ENCODE results near the gene AGO1. TPM values are rescaled to one million over a fixed set of nuclear protein-coding genes. Genes with fewer than 3 reads are reported as not detected.

AGO1 gene
- total RNA-seq, 2 donors from 2014 or later: 5.6 to 13.2 TPM

DNA sequence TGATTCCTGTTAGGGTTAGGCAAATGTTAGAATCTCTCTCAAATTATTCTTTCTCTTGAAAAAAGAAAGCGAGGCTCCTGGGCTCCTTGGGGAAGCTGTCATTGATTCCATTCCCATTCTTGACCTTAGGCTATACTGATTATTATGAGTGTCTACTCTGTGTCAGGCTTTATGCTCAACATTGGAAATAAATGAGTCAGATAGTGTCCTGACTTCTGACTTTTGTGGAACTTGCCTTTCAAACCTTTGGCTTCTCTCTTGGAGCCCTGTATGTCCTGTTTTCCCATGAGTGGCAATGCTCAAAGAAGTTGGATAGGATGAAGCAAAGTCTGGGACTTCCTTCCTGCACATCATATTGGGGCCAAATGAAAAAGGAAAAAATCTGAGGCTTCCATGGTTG lies 11.6 kb downstream of the AGO1 start:
- Histone ChIP-seq H3K4me3 (no peak overlapping the region), H3K36me3 (replicated peaks in 1 of 2; ENCODE audit: insufficient read depth in 1 of 2, low read depth in 2 of 2) (peaks cover 0 to 21% of the 10 kb centered on the region in 2 donors), H3K27ac (no peak overlapping the region), H3K27me3 (no peaks in the 10 kb centered on the region), H3K4me1 (no peaks in the 10 kb centered on the region), H3K9me3 (no peaks in the 10 kb centered on the region)
- DNase-seq (no peak), ATAC-seq (no peak)
- 93 to 100% methylated on average over 1 of the region's 1 CpG for WGBS, 2 donors
- TF ChIP-seq POLR2A (IDR thresholded peaks at IDR 0.05): no peak
- TF ChIP-seq, protein P1, sequence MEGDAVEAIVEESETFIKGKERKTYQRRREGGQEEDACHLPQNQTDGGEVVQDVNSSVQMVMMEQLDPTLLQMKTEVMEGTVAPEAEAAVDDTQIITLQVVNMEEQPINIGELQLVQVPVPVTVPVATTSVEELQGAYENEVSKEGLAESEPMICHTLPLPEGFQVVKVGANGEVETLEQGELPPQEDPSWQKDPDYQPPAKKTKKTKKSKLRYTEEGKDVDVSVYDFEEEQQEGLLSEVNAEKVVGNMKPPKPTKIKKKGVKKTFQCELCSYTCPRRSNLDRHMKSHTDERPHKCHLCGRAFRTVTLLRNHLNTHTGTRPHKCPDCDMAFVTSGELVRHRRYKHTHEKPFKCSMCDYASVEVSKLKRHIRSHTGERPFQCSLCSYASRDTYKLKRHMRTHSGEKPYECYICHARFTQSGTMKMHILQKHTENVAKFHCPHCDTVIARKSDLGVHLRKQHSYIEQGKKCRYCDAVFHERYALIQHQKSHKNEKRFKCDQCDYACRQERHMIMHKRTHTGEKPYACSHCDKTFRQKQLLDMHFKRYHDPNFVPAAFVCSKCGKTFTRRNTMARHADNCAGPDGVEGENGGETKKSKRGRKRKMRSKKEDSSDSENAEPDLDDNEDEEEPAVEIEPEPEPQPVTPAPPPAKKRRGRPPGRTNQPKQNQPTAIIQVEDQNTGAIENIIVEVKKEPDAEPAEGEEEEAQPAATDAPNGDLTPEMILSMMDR (IDR thresholded peaks at IDR 0.05): no peak
- intact Hi-C loops (cut with DNase I): no loop called here

DNA sequence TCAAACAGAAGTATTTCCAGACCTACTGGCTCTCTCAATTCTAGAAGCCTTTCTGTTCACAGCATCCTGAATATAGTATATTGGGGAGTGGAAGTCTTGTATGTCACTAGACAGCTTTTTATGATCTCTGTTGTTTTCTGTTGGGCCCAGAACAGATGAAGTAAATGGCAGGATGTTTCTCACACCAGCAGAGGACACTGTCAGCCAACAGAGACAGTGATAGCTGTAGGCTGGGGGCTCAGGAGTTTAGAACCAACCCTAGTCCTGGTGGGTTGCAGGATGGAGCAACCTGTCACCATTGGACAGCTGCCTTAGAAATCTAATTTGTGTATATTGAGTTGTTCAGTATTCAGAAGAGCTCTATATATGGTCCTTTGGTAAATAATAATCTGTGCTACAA lies 16.9 kb downstream of the AGO1 start:
- Histone ChIP-seq H3K4me3 (no peak overlapping the region), H3K9me3 (no peaks in the 10 kb centered on the region), H3K27ac (no peak overlapping the region), H3K27me3 (no peaks in the 10 kb centered on the region), H3K4me1 (no peaks in the 10 kb centered on the region), H3K36me3 (replicated peaks in 1 of 2; ENCODE audit: insufficient read depth in 1 of 2, low read depth in 2 of 2) (peaks cover 0 to 19% of the 10 kb centered on the region in 2 donors)
- TF ChIP-seq, protein P1 (IDR thresholded peaks at IDR 0.05): no peak
- no peak for TF ChIP-seq POLR2A (IDR thresholded peaks at IDR 0.05)
- intact Hi-C loops (cut with DNase I): no loop called here
- DNase-seq (no peak), ATAC-seq (no peak)

DNA sequence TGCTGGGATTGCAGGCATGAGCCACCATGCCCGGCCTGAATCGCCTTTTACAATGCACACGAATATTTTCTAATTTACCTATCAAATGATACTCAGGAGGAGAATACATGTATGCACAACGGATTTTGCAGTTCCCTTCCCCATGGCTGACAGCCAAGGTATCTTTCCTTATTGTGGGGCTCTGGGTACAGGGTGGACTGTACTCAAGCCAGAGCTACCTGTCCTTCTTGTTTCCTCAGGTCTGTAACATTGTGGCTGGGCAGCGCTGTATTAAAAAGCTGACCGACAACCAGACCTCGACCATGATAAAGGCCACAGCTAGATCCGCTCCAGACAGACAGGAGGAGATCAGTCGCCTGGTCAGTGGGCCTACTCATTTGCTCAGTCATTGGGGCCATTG lies 18.2 kb downstream of the AGO1 start:
- Histone ChIP-seq H3K27ac (no peak overlapping the region), H3K4me1 (no peaks in the 10 kb centered on the region), H3K9me3 (no peaks in the 10 kb centered on the region), H3K27me3 (no peaks in the 10 kb centered on the region), H3K4me3 (no peak overlapping the region), H3K36me3 (replicated peaks in 1 of 2; ENCODE audit: insufficient read depth in 1 of 2, low read depth in 2 of 2) (peaks cover 0 to 18% of the 10 kb centered on the region in 2 donors)
- ATAC-seq (no peak), DNase-seq (no peak)
- 92% methylated on average over 9 of the region's 9 CpGs for WGBS, 2 donors
- TF ChIP-seq, protein P1 (IDR thresholded peaks at IDR 0.05): no peak
- no peak for TF ChIP-seq POLR2A (IDR thresholded peaks at IDR 0.05)
- intact Hi-C loops (cut with DNase I): no loop called here

DNA sequence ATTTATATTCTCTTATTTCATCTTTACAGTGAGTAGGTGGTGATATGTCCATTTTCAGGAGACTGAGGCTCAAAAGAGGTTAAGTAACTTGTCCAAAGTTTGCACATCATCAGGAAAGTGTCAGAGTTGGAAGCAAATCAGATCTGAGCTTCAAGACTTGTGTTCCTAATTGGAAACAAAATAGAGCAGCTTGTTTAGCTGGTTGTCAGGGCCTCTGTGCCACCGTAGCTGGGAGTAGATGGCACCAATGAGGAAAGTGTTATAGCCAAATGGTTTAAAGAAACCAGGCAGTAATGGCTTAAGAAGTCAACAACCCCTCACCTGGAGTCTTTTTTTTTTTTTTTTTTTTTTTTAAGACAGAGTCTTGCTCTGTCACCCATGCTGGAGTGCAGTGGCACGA lies 19.7 kb downstream of the AGO1 start:
- DNase-seq (no peak), ATAC-seq (no peak)
- intact Hi-C loops (cut with DNase I): no loop called here
- 93 to 100% methylated on average over 2 of the region's 2 CpGs for WGBS, 2 donors
- Histone ChIP-seq H3K4me1 (no peaks in the 10 kb centered on the region), H3K9me3 (no peaks in the 10 kb centered on the region), H3K27me3 (no peaks in the 10 kb centered on the region), H3K27ac (no peak overlapping the region), H3K36me3 (replicated peaks in 1 of 2; ENCODE audit: insufficient read depth in 1 of 2, low read depth in 2 of 2) (peaks cover 0 to 19% of the 10 kb centered on the region in 2 donors), H3K4me3 (no peak overlapping the region)
- TF ChIP-seq POLR2A (IDR thresholded peaks at IDR 0.05): no peak
- TF ChIP-seq, protein P1 (IDR thresholded peaks at IDR 0.05): no peak

DNA sequence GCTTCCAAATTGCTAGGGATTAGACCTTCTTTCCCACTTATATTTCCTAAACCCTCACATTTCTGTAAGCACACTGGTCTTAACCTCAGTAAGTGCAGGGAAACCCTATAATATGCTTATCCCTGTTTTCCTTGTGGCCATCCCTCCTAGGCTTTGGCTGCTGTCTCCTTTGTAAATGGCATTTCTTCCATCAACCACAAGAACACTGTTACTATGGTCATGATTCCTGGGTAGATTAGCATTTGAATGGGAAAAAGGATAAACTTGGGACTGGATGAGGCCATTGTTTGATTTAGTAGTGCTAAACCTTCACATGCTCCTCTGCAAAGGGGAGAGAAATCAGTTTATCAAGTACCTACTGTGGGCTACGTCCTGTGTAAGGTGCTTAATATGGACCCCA lies 31.7 kb downstream of the AGO1 start:
- peaks cover 0 to 33% of the 10 kb centered on the region in 2 donors for H3K36me3 ChIP-seq (replicated peaks in 1 of 2; ENCODE audit: insufficient read depth in 1 of 2, low read depth in 2 of 2)
- ATAC-seq (no peak), DNase-seq (no peak)
- no peaks in the 10 kb centered on the region for H3K9me3 ChIP-seq
- H3K4me1 ChIP-seq: no peaks in the 10 kb centered on the region
- H3K4me3 ChIP-seq: no peak overlapping the region
- no peak for TF ChIP-seq POLR2A (IDR thresholded peaks at IDR 0.05)
- TF ChIP-seq, protein P1 (IDR thresholded peaks at IDR 0.05): no peak
- H3K27ac ChIP-seq: no peak overlapping the region
- H3K27me3 ChIP-seq: no peaks in the 10 kb centered on the region
- intact Hi-C loops (cut with DNase I): no loop called here
- WGBS, 2 donors: 100% methylated on average over 1 of the region's 1 CpG
